GM12891 (cell line): ENCODE data around the gene FPGS.
A peak's percentile ranks its signal among the peaks of the same experiment; 100 is the strongest.

ENCODE experiments used
- DNase-seq: peaks from one replicate; pipeline ENCODE4 v3.0.0; 2011; ENCODE audit warnings: low spot score; ENCODE audit not compliant: insufficient read length
- FAIRE-seq: peaks from 2 replicates; lab custom pipeline; 2011; peaks lifted over from hg19 to GRCh38; lab: Jason Lieb, UNC
- PAX5 ChIP-seq: IDR thresholded peaks from 2 replicates; pipeline ENCODE4 v1.6.1; 2011; ENCODE audit warnings: low read length, moderate library complexity, mild to moderate bottlenecking; ENCODE audit not compliant: insufficient read depth, severe bottlenecking
- POLR2A ChIP-seq: IDR thresholded peaks from 2 replicates; pipeline ENCODE4 v1.6.1; 2011; ENCODE audit warnings: low read depth, low read length, control low read depth
- POLR2AphosphoS5 ChIP-seq: IDR thresholded peaks from 2 replicates; pipeline ENCODE4 v1.6.1; 2011; ENCODE audit warnings: low read depth, low read length, control low read depth
- POU2F2 ChIP-seq: IDR thresholded peaks from 2 replicates; pipeline ENCODE4 v1.6.1; 2011; ENCODE audit warnings: low read depth, mild to moderate bottlenecking, control low read depth, low read length, moderate library complexity
- SPI1 ChIP-seq: IDR thresholded peaks from 2 replicates; pipeline ENCODE4 v1.6.1; 2011; ENCODE audit warnings: low read depth, low read length, control low read depth
- TAF1 ChIP-seq: IDR thresholded peaks from 2 replicates; pipeline ENCODE4 v1.6.1; 2011; ENCODE audit warnings: low read depth, low read length, control low read depth

The FPGS gene

DNA sequence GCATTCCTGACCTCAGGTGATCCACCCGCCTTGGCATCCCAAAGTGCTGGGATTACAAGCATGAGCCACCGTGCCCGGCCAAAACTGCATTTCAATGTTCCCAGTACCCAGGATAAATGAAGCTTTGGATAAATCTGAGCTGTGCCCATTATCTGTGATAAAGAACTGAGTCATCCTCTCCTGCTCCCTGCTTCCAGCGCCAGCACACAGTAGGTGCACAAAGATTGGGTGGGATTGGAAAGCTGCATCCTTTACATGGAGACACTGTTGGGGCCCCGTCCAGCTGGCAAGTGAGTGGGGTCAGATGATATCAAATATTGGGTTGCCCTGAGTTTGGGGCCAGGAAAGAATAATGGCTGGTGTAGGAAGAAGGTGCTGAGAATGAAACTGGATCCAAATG, 41.6 kb upstream of the FPGS start:
- FAIRE-seq (no peak), DNase-seq (no peak)
- no peak for TF ChIP-seq POLR2A

DNA sequence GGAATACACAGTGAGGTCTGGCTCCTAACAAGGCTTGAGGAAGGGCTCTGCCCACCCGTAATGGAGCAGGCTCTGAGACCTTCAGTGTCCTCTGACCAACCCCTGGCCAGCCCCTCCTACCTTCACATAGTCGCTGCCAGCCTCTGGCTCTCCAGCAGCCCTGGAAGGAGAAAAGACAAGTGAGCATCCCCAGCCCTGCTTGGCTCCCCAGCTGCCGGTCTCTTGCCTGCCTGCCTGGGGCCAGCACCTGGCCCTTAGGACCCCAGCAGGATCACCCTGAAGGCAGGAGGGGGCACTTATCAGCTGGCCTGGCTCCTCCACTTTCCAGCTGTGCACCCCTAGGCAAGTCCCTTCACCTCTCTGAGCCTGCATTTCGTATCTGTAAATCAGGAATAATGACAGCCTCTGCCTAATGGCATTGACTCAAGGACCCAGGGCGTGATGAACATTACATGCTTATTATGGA, 41.2 kb upstream of the FPGS start:
- TF ChIP-seq PAX5 = no peak
- TF ChIP-seq POU2F2 = no peak
- no peak for TF ChIP-seq POLR2A
- no peak for TF ChIP-seq SPI1
- no peak for TF ChIP-seq POLR2AphosphoS5
- TF ChIP-seq TAF1 = no peak
- DNase-seq = no peak
- FAIRE-seq = no peak

DNA sequence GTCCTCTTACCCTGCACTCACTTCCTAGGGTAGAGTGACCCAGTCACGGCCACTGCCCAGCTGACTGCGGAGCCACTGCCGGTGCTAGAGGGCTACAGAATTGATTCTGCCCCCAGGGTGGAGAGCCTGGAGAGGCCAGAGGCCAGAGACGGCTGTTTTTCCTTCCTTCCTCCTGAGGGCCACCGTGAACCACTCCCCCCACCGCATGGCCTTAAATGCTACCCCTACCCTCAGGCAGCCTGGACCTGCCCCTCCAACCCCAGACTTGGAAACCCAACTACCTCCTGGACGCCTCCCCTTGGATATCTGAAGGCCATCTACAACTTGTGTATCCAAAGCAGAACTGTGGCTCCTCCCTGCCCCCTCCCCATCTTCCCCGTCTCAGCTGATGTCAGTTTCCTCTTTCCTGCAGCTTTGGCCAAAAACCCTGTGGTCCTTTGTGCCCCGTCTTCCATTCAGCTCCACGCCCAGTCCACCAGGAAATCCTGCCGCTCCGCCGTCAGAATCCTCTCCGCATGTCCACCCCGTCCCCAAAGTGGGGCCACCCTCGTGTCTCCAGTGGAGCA, 40.5 kb upstream of the FPGS start:
- FAIRE-seq (no peak), DNase-seq (no peak)
- TF ChIP-seq POU2F2 (no peak), PAX5 (no peak), TAF1 (no peak), SPI1 (no peak), POLR2A (no peak), POLR2AphosphoS5 (no peak)

GRCh38 chr9:127763918-127764384, 38.7 kb upstream of the FPGS start:
- no peak for DNase-seq
- no peak for TF ChIP-seq POU2F2
- TF ChIP-seq SPI1 = no peak
- TF ChIP-seq PAX5 = no peak
- no peak for TF ChIP-seq POLR2A
- TF ChIP-seq POLR2AphosphoS5 = no peak
- TF ChIP-seq TAF1 = no peak
- peak; percentile 33 for FAIRE-seq

GRCh38 chr9:127765418-127765817, 37.3 kb upstream of the FPGS start:
- DNase-seq (no peak), FAIRE-seq (no peak)
- no peak for TF ChIP-seq PAX5
- no peak for TF ChIP-seq SPI1
- no peak for TF ChIP-seq TAF1

DNA sequence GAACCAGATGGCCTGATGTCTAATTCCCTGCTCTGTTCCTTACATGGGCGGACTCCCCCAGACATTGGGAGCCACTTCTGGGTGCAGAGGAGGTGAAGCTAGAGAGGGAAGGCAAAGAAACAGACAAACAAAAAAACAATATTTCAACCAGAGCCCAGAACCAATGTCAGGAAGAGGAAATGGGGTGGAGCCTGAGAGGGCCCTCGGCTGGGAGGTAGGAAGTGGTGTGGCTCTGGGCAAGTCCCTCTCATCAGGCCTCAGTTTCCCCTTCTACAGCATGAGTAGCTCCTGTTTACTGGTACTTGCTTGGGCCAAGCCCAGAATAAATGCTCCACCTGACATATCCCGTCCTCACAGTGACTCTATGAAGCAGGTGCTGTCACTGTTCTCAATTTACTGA, 35.3 kb upstream of the FPGS start:
- TF ChIP-seq PAX5 (no peak), POU2F2 (no peak), POLR2AphosphoS5 (no peak), TAF1 (no peak), POLR2A (no peak), SPI1 (no peak; the same call in 1 of the 2 replicates)
- DNase-seq = no peak
- no peak for FAIRE-seq

DNA sequence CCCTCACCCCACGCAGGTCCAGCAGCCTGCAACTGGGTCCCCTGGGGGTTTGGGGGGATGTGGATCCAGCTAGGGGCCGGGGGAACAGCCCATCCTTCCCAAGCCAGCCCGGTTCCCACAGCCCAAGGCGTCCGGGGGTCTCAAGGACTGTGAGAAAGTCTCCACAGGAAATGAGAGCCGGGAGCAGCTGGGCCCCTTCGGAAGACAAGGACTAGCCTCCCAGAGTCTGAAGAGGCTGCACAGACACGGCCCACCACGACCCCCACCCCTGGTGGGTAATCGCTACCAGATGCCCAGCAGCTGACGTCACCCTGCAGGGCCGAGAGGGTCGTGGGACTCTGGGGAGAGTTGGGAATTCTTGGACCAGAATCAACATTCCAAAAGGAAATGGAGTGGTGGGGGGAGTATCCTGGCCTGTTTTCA, 34.8 kb upstream of the FPGS start:
- TF ChIP-seq POLR2AphosphoS5 (no peak), TAF1 (no peak), POU2F2 (no peak), POLR2A (no peak), PAX5 (no peak), SPI1 (no peak)
- DNase-seq (no peak), FAIRE-seq (no peak)

GRCh38 chr9:127768698-127769097, 34.0 kb upstream of the FPGS start:
- FAIRE-seq (no peak), DNase-seq (no peak)
- TF ChIP-seq PAX5 = no peak
- no peak for TF ChIP-seq POLR2AphosphoS5

- DNase-seq (no peak), FAIRE-seq (no peak)
- TF ChIP-seq TAF1 = no peak
- TF ChIP-seq SPI1 = no peak
- TF ChIP-seq PAX5 = no peak
- TF ChIP-seq POU2F2 = no peak
- TF ChIP-seq POLR2A = no peak
- TF ChIP-seq POLR2AphosphoS5 = no peak
These were observed 33.6 kb upstream of the FPGS start for GRCh38 chr9:127769101-127769500.

GRCh38 chr9:127769929-127770582, 32.6 kb upstream of the FPGS start:
- TF ChIP-seq PAX5 (no peak), POLR2AphosphoS5 (no peak), TAF1 (no peak), SPI1 (no peak), POLR2A (no peak), POU2F2 (no peak)
- FAIRE-seq = no peak
- DNase-seq = no peak

- FAIRE-seq (no peak), DNase-seq (no peak)
- TF ChIP-seq POLR2A (no peak), POLR2AphosphoS5 (no peak), TAF1 (no peak)
These were observed 32.1 kb upstream of the FPGS start for GRCh38 chr9:127770583-127770904.
